ENCODE results near the gene BCKDK.

DNA sequence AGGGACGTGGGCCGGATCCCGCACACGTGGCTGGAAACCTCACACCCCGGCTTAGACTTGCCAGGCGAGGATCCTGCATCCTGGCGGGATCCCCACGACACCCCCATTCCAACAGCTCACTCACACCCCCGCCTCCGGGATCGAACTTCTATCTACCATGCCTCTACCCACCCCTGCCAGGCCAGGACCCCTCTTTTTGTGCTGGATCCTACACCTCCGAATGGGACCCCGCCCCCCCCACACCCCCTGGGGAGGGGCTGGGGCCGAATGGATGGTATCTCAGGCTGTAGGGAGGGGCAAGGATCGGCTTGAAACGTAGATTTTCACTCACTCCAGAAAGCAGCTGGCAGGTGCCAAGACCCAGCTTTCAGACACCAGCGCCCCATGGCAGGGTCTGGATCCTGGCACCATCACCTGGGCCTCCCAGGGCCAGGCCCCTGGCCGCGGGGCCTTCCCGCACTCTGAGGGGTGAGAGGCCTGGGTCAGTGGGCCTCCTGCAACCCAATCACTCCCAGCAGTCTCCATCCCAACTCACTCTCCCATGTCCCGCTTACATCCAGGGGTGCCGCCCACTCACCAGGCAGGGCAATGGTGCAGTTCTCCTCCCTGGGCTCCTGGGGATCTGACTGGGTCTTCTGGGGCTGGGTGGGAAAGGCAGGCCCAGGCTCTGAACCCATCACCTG, 35.0 kb downstream of the BCKDK start:
- TF ChIP-seq, protein P1, sequence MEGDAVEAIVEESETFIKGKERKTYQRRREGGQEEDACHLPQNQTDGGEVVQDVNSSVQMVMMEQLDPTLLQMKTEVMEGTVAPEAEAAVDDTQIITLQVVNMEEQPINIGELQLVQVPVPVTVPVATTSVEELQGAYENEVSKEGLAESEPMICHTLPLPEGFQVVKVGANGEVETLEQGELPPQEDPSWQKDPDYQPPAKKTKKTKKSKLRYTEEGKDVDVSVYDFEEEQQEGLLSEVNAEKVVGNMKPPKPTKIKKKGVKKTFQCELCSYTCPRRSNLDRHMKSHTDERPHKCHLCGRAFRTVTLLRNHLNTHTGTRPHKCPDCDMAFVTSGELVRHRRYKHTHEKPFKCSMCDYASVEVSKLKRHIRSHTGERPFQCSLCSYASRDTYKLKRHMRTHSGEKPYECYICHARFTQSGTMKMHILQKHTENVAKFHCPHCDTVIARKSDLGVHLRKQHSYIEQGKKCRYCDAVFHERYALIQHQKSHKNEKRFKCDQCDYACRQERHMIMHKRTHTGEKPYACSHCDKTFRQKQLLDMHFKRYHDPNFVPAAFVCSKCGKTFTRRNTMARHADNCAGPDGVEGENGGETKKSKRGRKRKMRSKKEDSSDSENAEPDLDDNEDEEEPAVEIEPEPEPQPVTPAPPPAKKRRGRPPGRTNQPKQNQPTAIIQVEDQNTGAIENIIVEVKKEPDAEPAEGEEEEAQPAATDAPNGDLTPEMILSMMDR (IDR thresholded peaks at IDR 0.05) = no peak
- TF ChIP-seq EP300 (IDR thresholded peaks at IDR 0.05) = no peak
- TF ChIP-seq POLR2A (IDR thresholded peaks at IDR 0.05; ENCODE audit: low read depth) = no peak

Measured in esophagus muscularis mucosa (tissue), 4 donors.